HEK293 (cell line): ENCODE results near the gene SLC30A7.

Experiments used
- CTCF ChIA-PET: fragments of 350-600 bp; formaldehyde crosslinking; extraction: SDS; loops from one replicate; lab custom pipeline; 2021; ENCODE audit warnings: antibody characterized with exemption; lab: Yijun Ruan, JAX
- POLR2A ChIA-PET: fragments of 300-600 bp; formaldehyde crosslinking; extraction: SDS; loops from one replicate; lab custom pipeline; 2020; ENCODE audit warnings: antibody characterized with exemption, inconsistent platforms; lab: Yijun Ruan, JAX
- H3K27ac ChIP-seq: fragments of 200-500 bp; sonication (Bioruptor generic); 2 replicates; pipeline ENCODE4 v1.5.1; 2014; ENCODE audit warnings: low read depth, low read length, control low read depth, inconsistent platforms; ENCODE audit errors: extremely low read depth
- H3K36me3 ChIP-seq, 2 experiments: fragments of 200-500 bp in 1 of 2; sonication (Bioruptor generic) in 1 of 2; 1 replicate in 1 of 2; 2 replicates in 1 of 2; pipeline ENCODE4 v1.5.1; 2014 to 2017; ENCODE audit warnings: inconsistent platforms in 2 of 2, low read length in 2 of 2; ENCODE audit not compliant: control insufficient read depth in 2 of 2, insufficient read depth in 1 of 2
- H3K4me1 ChIP-seq: fragments of 200-500 bp; sonication (Bioruptor generic); 2 replicates; pipeline ENCODE4 v1.5.1; 2014; ENCODE audit warnings: mild to moderate bottlenecking, low read length, inconsistent platforms; ENCODE audit not compliant: control insufficient read depth, insufficient read depth
- H3K4me3 ChIP-seq: 2 replicates; pipeline ENCODE4 v1.5.1; 2011; ENCODE audit warnings: low read depth, mild to moderate bottlenecking, control low read depth, low read length, moderate library complexity
- H3K9me3 ChIP-seq: fragments of 200-500 bp; sonication (Bioruptor generic); 2 replicates; pipeline ENCODE4 v1.5.1; 2014; ENCODE audit warnings: low read depth, low read length, inconsistent platforms; ENCODE audit not compliant: control insufficient read depth, insufficient read depth
- MYNN ChIP-seq: fragments of 450-650 bp; formaldehyde crosslinking; IDR thresholded peaks from 2 replicates; pipeline ENCODE4 v1.5.1; 2016; ENCODE audit warnings: missing biosample characterization, missing genetic modification characterization, borderline replicate concordance
- TRIM28 ChIP-seq: IDR thresholded peaks from 2 replicates; pipeline ENCODE4 v1.6.1; 2011; ENCODE audit warnings: low read length, control low read depth, borderline replicate concordance
- WT1 ChIP-seq: fragments of 450-650 bp; formaldehyde crosslinking; IDR thresholded peaks from 2 replicates; pipeline ENCODE4 v1.5.1; 2016; ENCODE audit warnings: missing biosample characterization, missing genetic modification characterization
- ZBTB20 ChIP-seq: fragments of 450-650 bp; formaldehyde crosslinking; IDR thresholded peaks from 2 replicates; pipeline ENCODE4 v1.5.1; 2016; ENCODE audit warnings: missing biosample characterization, missing genetic modification characterization
- ZBTB26 ChIP-seq: fragments of 450-650 bp; formaldehyde crosslinking; optimal IDR thresholded peaks from 2 replicates; pipeline ENCODE3; 2016; ENCODE audit warnings: missing biosample characterization, mild to moderate bottlenecking, missing genetic modification characterization
- ZNF112 ChIP-seq: fragments of 450-650 bp; formaldehyde crosslinking; IDR thresholded peaks from 2 replicates; pipeline ENCODE4 v1.5.0; 2017; ENCODE audit warnings: missing biosample characterization, missing genetic modification characterization
- ZNF16 ChIP-seq: fragments of 450-650 bp; formaldehyde crosslinking; IDR thresholded peaks from 2 replicates; pipeline ENCODE4 v1.5.1; 2016; ENCODE audit warnings: low read depth, missing biosample characterization, missing genetic modification characterization
- ZNF174 ChIP-seq: fragments of 450-650 bp; formaldehyde crosslinking; IDR thresholded peaks from 2 replicates; pipeline ENCODE4 v1.5.0; 2017; ENCODE audit warnings: missing biosample characterization, mild to moderate bottlenecking, missing genetic modification characterization
- ZNF302 ChIP-seq: fragments of 450-650 bp; formaldehyde crosslinking; IDR thresholded peaks from 2 replicates; pipeline ENCODE4 v1.5.1; 2016; ENCODE audit warnings: missing biosample characterization, missing genetic modification characterization, low read depth
- ZNF362 ChIP-seq: fragments of 450-650 bp; formaldehyde crosslinking; IDR thresholded peaks from 2 replicates; pipeline ENCODE4 v1.5.1; 2016; ENCODE audit warnings: missing biosample characterization, missing genetic modification characterization
- ZNF366 ChIP-seq: fragments of 450-650 bp; formaldehyde crosslinking; conservative IDR thresholded peaks from 2 replicates; pipeline ENCODE4 v1.5.1; 2016; ENCODE audit warnings: missing biosample characterization, missing genetic modification characterization
- ZNF398 ChIP-seq: fragments of 450-650 bp; formaldehyde crosslinking; IDR thresholded peaks from 2 replicates; pipeline ENCODE4 v1.5.1; 2017; ENCODE audit warnings: missing biosample characterization, missing genetic modification characterization
- ZNF510 ChIP-seq: fragments of 450-650 bp; formaldehyde crosslinking; IDR thresholded peaks from 2 replicates; pipeline ENCODE4 v1.5.1; 2018; ENCODE audit warnings: mild to moderate bottlenecking, missing genetic modification characterization, missing biosample characterization; ENCODE audit not compliant: insufficient replicate concordance
- ZNF514 ChIP-seq: fragments of 450-650 bp; formaldehyde crosslinking; IDR thresholded peaks from 2 replicates; pipeline ENCODE4 v1.5.1; 2016; ENCODE audit warnings: missing biosample characterization, missing genetic modification characterization
- ZNF530 ChIP-seq: fragments of 450-650 bp; formaldehyde crosslinking; IDR thresholded peaks from 2 replicates; pipeline ENCODE4 v1.5.1; 2016; ENCODE audit warnings: low read depth, missing biosample characterization, missing genetic modification characterization
- ZNF548 ChIP-seq: fragments of 450-650 bp; formaldehyde crosslinking; IDR thresholded peaks from 2 replicates; pipeline ENCODE4 v1.5.1; 2016; ENCODE audit warnings: missing biosample characterization, missing genetic modification characterization
- ZNF843 ChIP-seq: fragments of 450-650 bp; formaldehyde crosslinking; IDR thresholded peaks from 2 replicates; pipeline ENCODE4 v1.5.1; 2016; ENCODE audit warnings: missing biosample characterization, missing genetic modification characterization
- ZXDB ChIP-seq: fragments of 450-650 bp; formaldehyde crosslinking; IDR thresholded peaks from 2 replicates; pipeline ENCODE4 v1.5.1; 2016; ENCODE audit warnings: missing biosample characterization, missing genetic modification characterization
- TF ChIP-seq, protein P1 (sequence below): fragments of 450-650 bp; formaldehyde crosslinking; IDR thresholded peaks from 2 replicates; pipeline ENCODE4; 2016; ENCODE audit warnings: missing biosample characterization, missing genetic modification characterization
- TF ChIP-seq, protein P2 (sequence below): fragments of 450-650 bp; formaldehyde crosslinking; IDR thresholded peaks from 2 replicates; pipeline ENCODE4 v1.5.1; 2016; ENCODE audit warnings: missing biosample characterization, missing genetic modification characterization
- TF ChIP-seq, protein P3 (sequence below): fragments of 450-650 bp; formaldehyde crosslinking; IDR thresholded peaks from 2 replicates; pipeline ENCODE4 v1.5.1; 2016; ENCODE audit warnings: missing biosample characterization, missing genetic modification characterization

The SLC30A7 gene

DNA sequence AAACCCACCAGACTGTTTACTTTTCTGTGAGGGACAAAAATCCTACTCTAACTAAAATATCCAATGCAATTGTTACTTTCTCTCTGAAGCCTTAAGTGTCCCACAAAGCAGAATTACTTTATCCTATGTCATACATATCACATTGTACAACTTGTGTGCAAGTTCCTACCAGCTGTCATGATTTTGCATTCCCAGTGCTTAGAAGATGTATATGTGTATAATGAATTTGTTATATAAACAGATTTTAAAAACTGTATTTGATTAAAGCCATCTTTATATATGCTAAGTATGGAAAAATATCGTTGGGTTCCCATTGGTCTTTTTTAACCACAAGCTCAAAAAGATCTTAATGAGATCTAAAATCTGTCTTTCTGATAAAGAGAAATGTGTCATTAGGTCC lies 72.7 kb downstream of the SLC30A7 start (continued):
- TF ChIP-seq ZNF530 (no peak), ZNF843 (no peak), ZNF398 (no peak), ZBTB20 (tag by site-specific recombination) (no peak), ZNF510 (no peak), ZNF16 (tag by site-specific recombination) (no peak), ZNF174 (tag by site-specific recombination) (no peak), MYNN (tag by site-specific recombination) (no peak), ZNF366 (tag by site-specific recombination) (no peak), ZNF302 (tag by site-specific recombination) (no peak), ZBTB26 (tag by site-specific recombination) (no peak), ZXDB (tag by site-specific recombination) (no peak)
- TF ChIP-seq, protein P1, sequence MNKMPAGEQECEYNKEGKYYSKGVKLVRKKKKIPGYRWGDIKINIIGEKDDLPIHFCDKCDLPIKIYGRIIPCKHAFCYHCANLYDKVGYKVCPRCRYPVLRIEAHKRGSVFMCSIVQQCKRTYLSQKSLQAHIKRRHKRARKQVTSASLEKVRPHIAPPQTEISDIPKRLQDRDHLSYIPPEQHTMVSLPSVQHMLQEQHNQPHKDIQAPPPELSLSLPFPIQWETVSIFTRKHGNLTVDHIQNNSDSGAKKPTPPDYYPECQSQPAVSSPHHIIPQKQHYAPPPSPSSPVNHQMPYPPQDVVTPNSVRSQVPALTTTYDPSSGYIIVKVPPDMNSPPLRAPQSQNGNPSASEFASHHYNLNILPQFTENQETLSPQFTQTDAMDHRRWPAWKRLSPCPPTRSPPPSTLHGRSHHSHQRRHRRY: no peak
- TF ChIP-seq, protein P2, sequence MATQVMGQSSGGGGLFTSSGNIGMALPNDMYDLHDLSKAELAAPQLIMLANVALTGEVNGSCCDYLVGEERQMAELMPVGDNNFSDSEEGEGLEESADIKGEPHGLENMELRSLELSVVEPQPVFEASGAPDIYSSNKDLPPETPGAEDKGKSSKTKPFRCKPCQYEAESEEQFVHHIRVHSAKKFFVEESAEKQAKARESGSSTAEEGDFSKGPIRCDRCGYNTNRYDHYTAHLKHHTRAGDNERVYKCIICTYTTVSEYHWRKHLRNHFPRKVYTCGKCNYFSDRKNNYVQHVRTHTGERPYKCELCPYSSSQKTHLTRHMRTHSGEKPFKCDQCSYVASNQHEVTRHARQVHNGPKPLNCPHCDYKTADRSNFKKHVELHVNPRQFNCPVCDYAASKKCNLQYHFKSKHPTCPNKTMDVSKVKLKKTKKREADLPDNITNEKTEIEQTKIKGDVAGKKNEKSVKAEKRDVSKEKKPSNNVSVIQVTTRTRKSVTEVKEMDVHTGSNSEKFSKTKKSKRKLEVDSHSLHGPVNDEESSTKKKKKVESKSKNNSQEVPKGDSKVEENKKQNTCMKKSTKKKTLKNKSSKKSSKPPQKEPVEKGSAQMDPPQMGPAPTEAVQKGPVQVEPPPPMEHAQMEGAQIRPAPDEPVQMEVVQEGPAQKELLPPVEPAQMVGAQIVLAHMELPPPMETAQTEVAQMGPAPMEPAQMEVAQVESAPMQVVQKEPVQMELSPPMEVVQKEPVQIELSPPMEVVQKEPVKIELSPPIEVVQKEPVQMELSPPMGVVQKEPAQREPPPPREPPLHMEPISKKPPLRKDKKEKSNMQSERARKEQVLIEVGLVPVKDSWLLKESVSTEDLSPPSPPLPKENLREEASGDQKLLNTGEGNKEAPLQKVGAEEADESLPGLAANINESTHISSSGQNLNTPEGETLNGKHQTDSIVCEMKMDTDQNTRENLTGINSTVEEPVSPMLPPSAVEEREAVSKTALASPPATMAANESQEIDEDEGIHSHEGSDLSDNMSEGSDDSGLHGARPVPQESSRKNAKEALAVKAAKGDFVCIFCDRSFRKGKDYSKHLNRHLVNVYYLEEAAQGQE: no peak
- TF ChIP-seq, protein P3, sequence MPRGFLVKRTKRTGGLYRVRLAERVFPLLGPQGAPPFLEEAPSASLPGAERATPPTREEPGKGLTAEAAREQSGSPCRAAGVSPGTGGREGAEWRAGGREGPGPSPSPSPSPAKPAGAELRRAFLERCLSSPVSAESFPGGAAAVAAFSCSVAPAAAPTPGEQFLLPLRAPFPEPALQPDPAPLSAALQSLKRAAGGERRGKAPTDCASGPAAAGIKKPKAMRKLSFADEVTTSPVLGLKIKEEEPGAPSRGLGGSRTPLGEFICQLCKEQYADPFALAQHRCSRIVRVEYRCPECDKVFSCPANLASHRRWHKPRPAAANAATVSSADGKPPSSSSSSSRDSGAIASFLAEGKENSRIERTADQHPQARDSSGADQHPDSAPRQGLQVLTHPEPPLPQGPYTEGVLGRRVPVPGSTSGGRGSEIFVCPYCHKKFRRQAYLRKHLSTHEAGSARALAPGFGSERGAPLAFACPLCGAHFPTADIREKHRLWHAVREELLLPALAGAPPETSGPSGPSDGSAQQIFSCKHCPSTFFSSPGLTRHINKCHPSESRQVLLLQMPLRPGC (tag by site-specific recombination): no peak
- TF ChIP-seq, all 188 proteins: peak for 0

DNA sequence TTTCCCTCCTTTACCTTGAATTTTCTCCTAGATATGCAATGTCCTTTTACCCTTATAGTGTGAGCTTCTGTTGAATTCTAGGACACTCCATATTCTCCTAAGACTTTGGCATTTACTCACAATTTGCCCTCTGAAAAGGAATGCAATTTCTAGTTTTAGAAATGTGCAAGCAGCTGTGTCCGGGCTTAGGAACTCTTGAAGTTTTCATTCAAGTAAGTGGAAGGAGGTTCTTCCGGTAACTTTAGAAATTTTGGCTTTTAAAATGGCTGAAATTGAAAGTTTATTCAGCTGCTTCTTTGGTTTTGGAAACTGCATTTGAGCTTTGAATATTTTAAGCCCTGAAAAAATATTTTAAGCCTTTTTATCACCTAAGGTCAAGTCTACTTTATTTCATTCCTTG lies 73.4 kb downstream of the SLC30A7 start:
- no peak overlapping the region for H3K27ac ChIP-seq
- H3K9me3 ChIP-seq: no peaks in the 10 kb centered on the region
- ChIA-PET CTCF (interaction anchor here (1.1 kb wide), 1 partner anchor 20 kb away, joined by 3 read pairs; no protein-coding TSS in a partner anchor), POLR2A (interaction anchor here (0.6 kb wide), 1 partner anchor 14 kb away, joined by 6 read pairs; no protein-coding TSS in a partner anchor)
- no peak overlapping the region for H3K4me3 ChIP-seq
- no peaks in the 10 kb centered on the region; the same call in none of the 2 replicates for H3K4me1 ChIP-seq
- peaks cover 13 to 39% of the 10 kb centered on the region in 2 experiments for H3K36me3 ChIP-seq
- TF ChIP-seq ZNF112 (no peak), ZBTB26 (tag by site-specific recombination) (no peak), ZXDB (tag by site-specific recombination) (no peak), ZNF362 (no peak), ZNF548 (tag by site-specific recombination) (no peak), TRIM28 (no peak), ZNF514 (tag by site-specific recombination) (no peak), WT1 (tag by site-specific recombination) (no peak)
- TF ChIP-seq, protein P3 (tag by site-specific recombination): no peak
